ENCODE results near the gene TACR1.

Gene TACR1

DNA sequence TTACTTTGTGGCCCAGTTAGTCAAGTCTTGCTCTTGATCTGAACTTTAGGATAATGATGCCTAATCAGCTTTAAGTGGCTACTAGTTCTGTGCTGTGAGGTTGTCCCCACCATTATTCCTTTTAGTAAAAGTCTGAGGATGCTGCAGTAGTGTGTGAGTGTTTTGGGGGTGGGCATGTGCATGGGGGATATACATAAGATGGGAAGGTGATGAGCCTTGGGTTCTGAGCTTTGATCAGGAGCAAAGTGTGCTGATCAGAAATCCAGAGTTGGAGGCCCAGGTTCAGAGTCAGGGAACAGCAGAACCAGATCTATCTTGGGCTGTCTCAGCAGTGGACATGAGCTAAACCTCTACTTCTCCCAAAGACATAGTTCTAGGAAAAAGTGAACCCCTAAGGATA, 174.1 kb downstream of the TACR1 start:
- no peak for DNase-seq (ENCODE audit: extremely low read depth in 1 of 2, low read depth in 1 of 2)

DNA sequence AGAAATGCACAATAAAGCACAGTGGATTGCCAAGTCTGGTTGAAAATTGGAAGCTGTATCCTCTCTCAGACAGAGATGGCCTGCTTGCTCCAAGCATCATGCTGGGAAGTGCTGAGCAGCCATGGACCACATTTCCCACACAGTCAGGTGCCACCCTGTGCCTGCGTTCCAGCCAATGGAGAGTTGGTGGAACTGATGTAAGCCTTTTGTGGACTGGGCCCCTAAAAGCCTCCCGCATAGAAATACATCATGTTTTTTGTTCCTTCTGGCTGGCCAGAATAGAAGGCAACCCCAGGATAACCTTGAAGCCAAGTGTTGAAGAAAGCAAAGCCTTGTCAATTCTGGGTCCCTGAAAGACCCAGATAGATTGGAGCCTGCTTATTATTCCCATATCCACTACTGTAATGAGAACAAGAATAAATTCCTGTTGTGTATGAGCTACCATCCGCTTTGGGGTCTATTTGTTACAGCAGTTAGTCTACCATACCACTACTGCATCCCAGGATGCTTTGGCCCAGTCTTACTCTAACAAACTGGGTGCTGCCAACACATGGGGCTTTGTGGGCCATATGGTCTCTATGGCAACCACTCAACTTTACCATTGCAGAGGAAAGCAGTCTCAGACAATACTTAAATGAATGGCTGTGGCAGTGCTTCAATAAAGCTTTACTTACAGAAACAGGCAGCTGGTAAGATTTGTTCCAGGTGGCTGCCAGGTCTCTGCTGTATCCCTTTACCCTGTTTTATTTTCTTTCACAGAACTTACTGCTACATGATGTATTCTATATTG, 175.5 kb downstream of the TACR1 start:
- no peak for DNase-seq (ENCODE audit: extremely low read depth in 1 of 2, low read depth in 1 of 2)

DNA sequence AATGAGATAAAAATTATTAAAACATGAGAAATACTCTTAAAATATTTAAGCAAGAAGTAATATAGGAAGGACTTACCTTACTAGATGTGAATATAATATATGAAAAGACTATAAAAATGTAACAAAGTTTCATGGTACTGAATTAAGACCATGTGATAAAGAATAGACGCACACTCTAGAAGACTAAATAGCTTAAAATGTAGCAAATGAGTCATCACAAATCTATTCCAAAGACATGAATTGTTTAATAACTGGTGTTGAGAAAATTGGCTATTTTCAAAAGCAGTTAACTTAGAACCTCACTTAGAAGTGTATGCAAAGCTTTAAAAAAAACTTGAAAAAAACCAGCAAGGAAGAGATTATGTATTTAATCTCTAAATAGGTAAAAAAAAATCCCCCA, 176.8 kb downstream of the TACR1 start:
- DNase-seq (ENCODE audit: extremely low read depth in 1 of 2, low read depth in 1 of 2) = no peak

DNA sequence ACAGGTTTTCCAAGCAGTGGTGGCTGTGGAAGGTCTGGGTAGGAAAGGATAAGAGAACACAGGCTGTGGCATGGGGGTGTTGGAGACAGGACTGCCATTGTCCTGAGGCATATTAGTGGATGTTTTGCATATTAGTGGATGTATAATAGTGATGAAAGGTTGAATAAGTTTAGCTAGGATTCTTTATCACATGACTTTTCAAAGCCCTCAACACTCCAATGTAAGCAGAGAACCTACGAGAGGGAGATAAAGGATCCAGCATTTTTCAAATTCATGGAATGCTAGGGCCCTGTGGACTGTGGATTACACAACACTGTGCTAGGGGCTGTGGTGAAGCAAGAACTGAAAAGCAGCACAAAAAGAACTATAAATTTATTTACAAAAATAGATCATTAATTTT, 177.6 kb downstream of the TACR1 start:
- no peak for DNase-seq (ENCODE audit: extremely low read depth in 1 of 2, low read depth in 1 of 2)

DNA sequence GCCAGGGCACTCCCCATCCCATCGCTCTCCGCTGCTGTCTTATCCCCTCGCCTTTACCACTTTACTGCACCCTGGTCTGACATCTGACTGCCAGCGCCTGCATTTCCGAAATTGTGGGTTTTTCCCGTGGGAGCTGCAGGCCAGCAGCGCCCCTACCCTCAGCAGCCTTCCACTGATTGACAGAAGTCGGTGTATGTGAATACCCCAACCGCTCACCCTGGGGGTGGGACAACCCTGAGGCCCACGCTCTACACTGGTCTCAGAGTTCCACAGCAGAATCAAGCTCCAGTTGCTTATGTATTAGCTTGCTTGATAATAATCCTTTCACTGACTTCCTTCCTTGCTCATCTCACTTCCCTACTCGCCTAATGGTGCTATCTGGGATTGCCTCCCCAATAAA, 178.8 kb downstream of the TACR1 start:
- no peak for DNase-seq (ENCODE audit: extremely low read depth in 1 of 2, low read depth in 1 of 2)

DNA sequence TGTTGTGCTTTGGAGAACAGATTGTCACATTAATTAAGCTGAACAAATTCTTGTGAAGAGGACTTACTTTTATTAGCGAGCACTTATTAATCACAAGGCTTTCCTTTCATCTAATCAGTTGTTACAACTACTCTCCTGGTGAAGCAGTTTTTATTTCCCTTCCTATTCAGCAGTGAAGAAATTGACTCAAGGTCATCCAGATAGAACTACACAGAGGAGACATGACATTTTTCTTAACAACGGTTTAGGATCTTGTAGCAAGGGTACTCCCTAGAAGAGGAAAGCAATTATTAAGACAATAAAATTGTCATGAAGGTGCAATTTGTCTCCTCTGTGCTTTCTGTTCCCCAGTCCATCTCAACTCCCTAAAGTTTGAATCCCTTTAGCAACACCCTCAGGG, 179.5 kb downstream of the TACR1 start:
- no peak for DNase-seq (ENCODE audit: extremely low read depth in 1 of 2, low read depth in 1 of 2)

DNA sequence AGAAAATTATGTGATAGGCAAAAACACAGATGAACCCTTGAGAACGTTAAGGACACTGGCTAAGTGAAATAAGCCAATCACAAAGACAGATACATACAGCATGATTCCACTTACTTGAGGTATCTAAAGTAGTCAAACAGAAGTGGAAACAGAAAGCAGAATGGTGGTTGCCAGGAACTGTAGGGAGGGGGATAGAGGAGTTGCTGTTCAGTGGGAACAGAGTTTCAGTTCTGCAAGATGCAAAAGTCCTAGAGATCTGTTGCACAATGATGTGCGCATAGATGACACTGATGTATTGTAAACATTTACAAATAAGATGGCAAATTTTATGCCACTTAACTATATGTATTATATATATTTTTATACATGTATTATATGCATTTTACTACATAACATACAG, 181.2 kb downstream of the TACR1 start:
- DNase-seq (ENCODE audit: extremely low read depth in 1 of 2, low read depth in 1 of 2) = no peak

DNA sequence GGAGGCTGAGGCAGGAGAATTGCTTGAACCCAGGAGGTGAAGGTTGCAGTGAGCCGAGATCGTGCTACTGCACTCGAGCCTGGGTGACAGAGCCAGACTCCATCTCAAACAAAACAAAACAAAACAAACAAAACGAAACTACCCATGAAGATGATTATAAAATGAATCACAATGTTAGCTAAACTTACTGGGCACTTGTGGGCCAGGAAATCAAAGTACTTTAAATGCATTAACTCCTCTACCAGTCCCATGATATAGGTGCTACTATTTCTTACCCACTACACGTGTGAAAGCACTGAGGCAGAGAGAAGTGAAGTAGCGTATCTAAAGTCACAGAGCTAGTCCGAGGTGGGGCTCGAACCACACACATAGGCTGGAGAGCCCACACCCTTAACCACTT, 187.2 kb downstream of the TACR1 start:
- DNase-seq (ENCODE audit: extremely low read depth in 1 of 2, low read depth in 1 of 2) = no peak

DNA sequence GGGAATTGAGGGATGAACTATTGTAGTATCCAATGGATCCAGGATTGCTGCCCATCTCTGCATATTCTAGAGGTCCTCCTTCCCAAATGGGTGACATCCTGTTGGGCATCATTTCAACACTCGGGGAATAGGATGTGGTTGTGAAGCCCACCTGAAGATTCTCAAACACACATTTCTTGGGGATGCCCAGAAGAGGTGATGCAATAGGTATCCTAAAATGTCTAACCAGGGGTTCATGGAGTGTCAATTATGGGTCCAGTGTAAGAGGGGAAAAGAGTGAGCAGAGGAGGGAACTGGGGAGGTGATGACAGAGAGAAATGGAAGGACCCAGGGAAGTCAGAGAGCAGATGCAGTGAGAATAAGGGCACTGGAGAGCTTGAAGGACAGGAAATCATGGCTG, 188.7 kb downstream of the TACR1 start:
- DNase-seq (ENCODE audit: extremely low read depth in 1 of 2, low read depth in 1 of 2) = no peak

DNA sequence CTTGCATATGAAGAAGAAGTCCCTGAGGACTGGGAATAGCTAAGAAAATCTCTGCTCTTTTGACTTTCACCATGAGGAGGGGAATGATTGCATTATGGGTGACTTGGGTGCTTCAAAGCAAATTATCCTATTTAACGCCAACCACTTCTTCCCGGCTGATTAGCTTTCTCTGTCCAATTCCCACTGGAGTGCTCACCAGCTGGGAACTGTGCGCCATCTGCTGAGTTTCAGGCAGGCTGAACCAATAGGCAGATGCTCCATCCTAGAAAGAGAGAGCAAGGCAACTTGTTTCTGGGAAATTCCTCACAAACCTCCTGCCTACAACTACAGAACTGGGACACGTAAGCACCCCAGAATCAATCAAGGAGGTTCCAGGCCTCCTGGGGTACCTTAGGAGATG, 191.5 kb downstream of the TACR1 start:
- no peak for DNase-seq (ENCODE audit: extremely low read depth in 1 of 2, low read depth in 1 of 2)

DNA sequence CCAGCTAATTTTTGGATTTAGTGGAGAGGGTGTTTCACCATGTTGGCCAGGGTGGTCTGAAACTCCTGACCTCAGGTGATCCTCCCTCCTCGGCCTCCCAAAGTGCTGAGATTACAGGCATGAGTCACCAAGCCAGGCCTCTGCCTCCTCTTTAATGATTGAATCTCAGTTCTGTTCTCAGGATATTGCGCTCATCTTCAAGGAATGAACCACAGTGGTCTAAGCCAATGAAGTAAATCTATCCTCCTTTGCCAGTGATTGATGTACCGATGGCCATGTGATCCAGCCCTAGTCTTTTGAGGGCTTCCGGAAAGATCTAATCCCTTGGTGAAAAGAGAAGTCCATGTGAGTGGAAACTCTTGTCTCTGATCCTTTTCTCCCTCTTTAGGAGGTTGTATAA, 192.3 kb downstream of the TACR1 start:
- DNase-seq (ENCODE audit: extremely low read depth in 1 of 2, low read depth in 1 of 2) = no peak

DNA sequence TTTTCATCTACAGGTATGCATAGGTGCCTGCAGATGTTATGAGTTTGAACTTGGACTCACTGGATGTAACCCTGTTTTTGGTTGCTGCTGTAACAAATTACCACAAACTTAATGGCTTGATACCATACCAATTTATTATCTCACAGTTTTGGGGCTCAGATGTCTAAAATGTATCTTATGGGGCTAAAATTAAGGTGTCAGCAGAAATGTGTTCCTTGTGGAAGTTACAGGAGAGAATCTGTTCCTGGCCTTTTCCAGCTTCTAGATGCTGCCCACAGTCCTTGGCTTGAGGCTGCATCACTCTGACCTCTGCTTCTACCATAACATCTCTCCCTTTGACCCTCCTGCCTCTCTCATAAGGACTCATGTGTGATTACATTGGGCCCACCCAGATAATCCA, 193.3 kb downstream of the TACR1 start:
- no peak for DNase-seq (ENCODE audit: extremely low read depth in 1 of 2, low read depth in 1 of 2)

DNA sequence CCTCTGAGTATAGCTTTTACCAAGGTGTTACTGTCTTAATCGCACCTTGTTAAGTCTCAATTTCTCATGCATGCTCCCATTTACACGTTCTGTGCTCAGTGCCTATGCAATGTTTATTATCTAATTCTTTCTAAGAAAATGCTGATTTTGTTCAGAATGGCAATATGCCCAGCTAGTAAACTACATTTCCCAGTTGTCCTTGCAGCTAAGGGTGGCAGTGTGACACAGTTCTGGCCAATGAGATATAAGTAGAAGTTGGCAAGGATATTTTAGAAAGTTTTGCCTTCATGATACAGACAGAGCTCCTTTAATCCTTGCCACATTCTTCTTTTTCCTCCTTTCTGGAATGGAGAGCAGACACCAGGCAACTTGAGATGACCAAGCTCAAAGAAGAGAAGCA, 195.5 kb downstream of the TACR1 start:
- no peak for DNase-seq (ENCODE audit: extremely low read depth in 1 of 2, low read depth in 1 of 2)

DNA sequence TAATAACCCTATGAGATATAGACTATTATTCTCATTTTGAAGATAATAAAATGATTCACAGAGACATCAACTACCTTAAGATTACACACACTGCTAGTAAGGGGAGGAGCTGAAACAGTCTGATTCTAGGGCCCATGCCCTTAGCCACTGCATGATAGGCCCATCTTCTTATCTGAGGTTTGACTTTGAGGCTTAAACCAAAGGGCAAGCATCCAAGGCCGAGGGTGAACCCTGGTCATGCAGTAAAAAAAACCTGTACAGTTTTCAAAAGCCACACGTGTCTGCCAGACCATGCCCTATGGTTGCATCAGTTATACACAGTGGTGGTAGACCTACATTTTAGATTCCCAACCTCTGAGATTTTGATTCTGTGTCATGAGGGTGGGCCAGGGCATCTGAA, 196.0 kb downstream of the TACR1 start:
- no peak for DNase-seq (ENCODE audit: extremely low read depth in 1 of 2, low read depth in 1 of 2)

DNA sequence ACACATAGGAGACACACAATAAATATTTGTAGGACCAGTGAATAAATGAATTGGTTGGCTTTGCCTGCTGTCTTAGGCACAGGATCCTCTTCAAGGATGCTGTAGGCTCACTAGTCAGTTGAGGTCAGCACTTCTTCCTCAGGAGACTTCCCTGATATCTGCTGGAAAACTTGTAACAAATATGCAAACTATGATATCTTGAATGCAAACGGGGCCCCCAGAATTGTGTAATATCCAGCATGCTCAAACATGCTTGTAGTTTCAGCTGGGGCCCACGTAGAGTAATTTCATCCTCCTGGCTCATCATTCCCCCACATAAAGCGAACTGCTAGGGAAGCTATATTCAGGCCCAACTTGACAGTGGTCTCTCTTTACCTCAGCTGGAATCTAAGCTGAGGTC, 197.3 kb downstream of the TACR1 start:
- DNase-seq (ENCODE audit: extremely low read depth in 1 of 2, low read depth in 1 of 2) = no peak

DNA sequence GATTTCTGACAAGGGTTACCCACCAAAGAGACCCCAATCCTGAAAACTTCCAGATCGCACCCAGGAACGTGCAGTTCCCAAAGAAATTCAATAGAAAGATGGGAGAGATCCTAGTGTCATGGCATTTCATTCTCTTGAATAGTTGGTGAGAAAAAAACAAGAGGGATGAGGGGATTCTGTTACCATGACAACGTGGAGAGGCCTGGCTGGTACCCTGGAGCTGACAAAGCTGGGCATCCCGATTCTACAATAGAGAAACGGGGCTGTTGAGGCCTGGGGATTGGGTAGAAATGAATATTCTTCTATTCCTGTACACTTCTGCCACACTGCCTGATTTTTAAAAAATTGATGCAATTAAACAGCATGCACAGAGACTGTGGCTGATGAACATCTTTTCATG, 199.9 kb downstream of the TACR1 start:
- no peak for DNase-seq (ENCODE audit: extremely low read depth in 1 of 2, low read depth in 1 of 2)

All from stimulated activated CD8-positive, alpha-beta memory T cell treated with anti-CD3 and anti-CD28 coated beads, Interleukin-7, amount 100 ng/mL, for 48 hours (primary cell).